B cell (primary cell): ENCODE results near the gene EXD3. TPM values are rescaled to one million over a fixed set of nuclear protein-coding genes. Genes with fewer than 3 reads are reported as not detected.

Experiments
- ATAC-seq: fragments of 200-7000 bp; cut with Tn5 transposase; one replicate; pipeline ENCODE4 v1.10.0; 2021; ENCODE audit warnings: low read depth, mild to moderate bottlenecking, moderate number of reproducible peaks, moderate library complexity
- CTCF ChIA-PET: fragments of 350-600 bp; sonication (Branson Sonifier 250); formaldehyde crosslinking; loops from one replicate; lab custom pipeline; 2021; ENCODE audit warnings: antibody characterized with exemption, inconsistent platforms; lab: Charles Lee
- POLR2A ChIA-PET: fragments of 350-600 bp; sonication (Branson Sonifier 250); formaldehyde crosslinking; loops from one replicate; lab custom pipeline; 2021; ENCODE audit warnings: antibody characterized with exemption; lab: Charles Lee
- DNase-seq: peaks from one replicate; pipeline ENCODE4 v3.0.0; 2013
- H2AFZ ChIP-seq: 2 replicates; pipeline ENCODE4 v1.6.1; 2012; ENCODE audit warnings: mild to moderate bottlenecking, low read depth, low read length; ENCODE audit not compliant: insufficient read depth, poor library complexity, severe bottlenecking
- H3K27ac ChIP-seq, 2 donors: 1 replicate in 1 of 2; 2 replicates in 1 of 2; pipeline ENCODE4 v1.5.1; 2012 to 2013; ENCODE audit warnings: low read length in 2 of 2, mild to moderate bottlenecking in 2 of 2, moderate library complexity in 1 of 2
- H3K27me3 ChIP-seq, 4 experiments: fragments of 200-600 bp in 1 of 4; sonication (generic) in 1 of 4; replicated peaks in 1 of 4; 1 replicate in 2 of 4; 2 replicates in 2 of 4; pipeline versions ENCODE4 v1.6.1 to v1.7.0; 2013 to 2016; ENCODE audit warnings: low read length in 3 of 4, mild to moderate bottlenecking in 2 of 4, mixed read lengths in 1 of 4, moderate library complexity in 1 of 4; ENCODE audit not compliant: insufficient read depth in 4 of 4, control insufficient read depth in 3 of 4; ENCODE audit errors: control extremely low read depth in 1 of 4
- H3K36me3 ChIP-seq, 2 experiments: replicated peaks in 1 of 2; 1 replicate in 1 of 2; 2 replicates in 1 of 2; pipeline versions ENCODE4 v1.6.1 to v1.7.1; 2013; ENCODE audit warnings: low read length in 1 of 2; ENCODE audit not compliant: insufficient read depth in 2 of 2, control insufficient read depth in 1 of 2; ENCODE audit errors: control extremely low read depth in 1 of 2, extremely low read depth in 1 of 2
- H3K4me1 ChIP-seq, 2 donors: fragments of 200-600 bp in 1 of 2; sonication (generic) in 1 of 2; 1 replicate in 1 of 2; 2 replicates in 1 of 2; pipeline versions ENCODE4 v1.5.1 to v1.6.1; 2013 to 2017; ENCODE audit warnings: low read length in 2 of 2; ENCODE audit not compliant: control insufficient read depth in 2 of 2, insufficient read depth in 2 of 2
- H3K4me2 ChIP-seq: replicated peaks from 2 replicates; pipeline ENCODE3; 2012; ENCODE audit warnings: mild to moderate bottlenecking, low read depth, low read length; ENCODE audit not compliant: poor library complexity, severe bottlenecking
- H3K4me3 ChIP-seq, 5 experiments: fragments of 200-600 bp in 1 of 5; sonication (generic) in 1 of 5; 1 replicate in 3 of 5; 2 replicates in 2 of 5; pipeline versions ENCODE4 v1.5.1 to v1.7.0; 2011 to 2016; ENCODE audit warnings: low read length in 4 of 5, mild to moderate bottlenecking in 4 of 5, low read depth in 2 of 5, control low read depth in 1 of 5, moderate library complexity in 1 of 5; ENCODE audit not compliant: insufficient read depth in 1 of 5; ENCODE audit errors: control extremely low read depth in 1 of 5, extremely low read depth in 1 of 5
- H3K79me2 ChIP-seq: fragments of 200-600 bp; sonication (generic); one replicate; pipeline ENCODE4 v1.6.0; 2016; ENCODE audit warnings: low read length; ENCODE audit not compliant: control insufficient read depth, insufficient read depth
- H3K9ac ChIP-seq: fragments of 200-600 bp; sonication (generic); 2 replicates; pipeline ENCODE4 v1.6.1; 2017; ENCODE audit warnings: mild to moderate bottlenecking, low read length, moderate library complexity
- H3K9me3 ChIP-seq, 3 donors: one replicate each; pipeline versions ENCODE4 v1.6.1 to v1.7.1; 2013; ENCODE audit warnings: low read length in 2 of 3; ENCODE audit not compliant: control insufficient read depth in 2 of 3, insufficient read depth in 1 of 3; ENCODE audit errors: control extremely low read depth in 1 of 3
- H4K20me1 ChIP-seq: 2 replicates; pipeline ENCODE4 v1.6.0; 2012; ENCODE audit warnings: mild to moderate bottlenecking, low read length; ENCODE audit not compliant: insufficient read depth, control insufficient read depth, poor library complexity, severe bottlenecking
- H3K27ac Mint-ChIP-seq: one replicate; pipeline ENCODE4 v1.8.0; 2021; ENCODE audit warnings: mixed read lengths
- H3K27me3 Mint-ChIP-seq: one replicate; pipeline ENCODE4 v1.8.0; 2021; ENCODE audit warnings: mixed read lengths
- H3K4me1 Mint-ChIP-seq: one replicate; pipeline ENCODE4 v1.8.0; 2021; ENCODE audit warnings: mixed read lengths
- H3K4me3 Mint-ChIP-seq: one replicate; pipeline ENCODE4 v1.8.0; 2021; ENCODE audit warnings: mixed read lengths
- H3K9me3 Mint-ChIP-seq: one replicate; pipeline ENCODE4 v1.8.0; 2022; ENCODE audit warnings: mixed read lengths; ENCODE audit not compliant: insufficient read depth
- CTCF ChIP-seq: fragments of 200-600 bp; IDR thresholded peaks from one replicate; pipeline ENCODE4 v1.8.0; 2022; ENCODE audit warnings: antibody characterized with exemption, mild to moderate bottlenecking
- EZH2 ChIP-seq: IDR thresholded peaks from 2 replicates; pipeline ENCODE4 v1.6.1; 2012; ENCODE audit warnings: borderline replicate concordance, low read depth, mild to moderate bottlenecking, moderate library complexity, low read length; ENCODE audit not compliant: insufficient read depth, poor library complexity, severe bottlenecking
- WGBS: methylation state at CpG from one replicate; pipeline ENCODE4 v1.1.5; 2013; ENCODE audit warnings: missing lambda C conversion rate; ENCODE audit not compliant: insufficient coverage; 5-methylcytosine and 5-hydroxymethylcytosine counted together
- intact Hi-C: fragments of 100-400 bp; cut with micrococcal nuclease; formaldehyde crosslinking; loops from one replicate; pipeline ENCODE4 v1.10.0; 2022
- polyA plus RNA-seq: library from polyadenylated mRNA; depleted of rRNA; stranded (reverse); fragments of >200 nt; gene quantifications from 2 replicates; pipeline ENCODE4 v1.2.3, GENCODE V29; 2012
- total RNA-seq, 2 donors: library from RNA; stranded (reverse); fragments of 120-200 nt in 1 of 2; gene quantifications; 1 replicate in 1 of 2; 2 replicates in 1 of 2; pipeline versions ENCODE4 v1.2.3 to v1.2.4, GENCODE V29; 2013 to 2022

Gene EXD3
- total and polyA plus RNA-seq, 2 donors (not counting 1 experiment from before 2014, with no cell fraction given), result 22.5 to 23.7 TPM

- no peaks in the 10 kb centered on the region for H3K9me3 Mint-ChIP-seq
- no peak for DNase-seq
- H2AFZ ChIP-seq, result no peak overlapping the region
- H3K4me2 ChIP-seq, result no peak overlapping the region
- CTCF ChIA-PET, result interaction anchor here (1.4 kb wide), 1 partner anchor 14 kb away, joined by 3 read pairs; no protein-coding TSS in a partner anchor
- POLR2A ChIA-PET, result interaction anchor here (0.6 kb wide), 2 partner anchors 14 to 274 kb away, joined by 3 to 6 read pairs; no protein-coding TSS in a partner anchor
- no peak overlapping the region for H3K4me3 ChIP-seq
- WGBS, result 86% methylated on average over 23 of the region's 27 CpGs
- no peak for ATAC-seq
- TF ChIP-seq CTCF, result no peak
- no peak for TF ChIP-seq EZH2
- no peaks in the 10 kb centered on the region for H4K20me1 ChIP-seq
- intact Hi-C loops, result no loop called here
- H3K9me3 ChIP-seq, result peaks cover 0 to 13% (median 0%) of the 10 kb centered on the region in 3 donors
- H3K9ac ChIP-seq, result no peak overlapping the region
- H3K27me3 ChIP-seq, result peaks cover 0 to 28% (median 8%) of the 10 kb centered on the region in 4 experiments
- H3K4me3 Mint-ChIP-seq, result no peak overlapping the region
- H3K4me1 Mint-ChIP-seq, result peaks cover 14% of the 10 kb centered on the region
- no peak overlapping the region for H3K27ac ChIP-seq
- no peaks in the 10 kb centered on the region for H3K27me3 Mint-ChIP-seq
- no peaks in the 10 kb centered on the region for H3K36me3 ChIP-seq
- no peaks in the 10 kb centered on the region for H3K79me2 ChIP-seq
- peaks cover 28 to 33% of the 10 kb centered on the region in 2 donors for H3K4me1 ChIP-seq
- H3K27ac Mint-ChIP-seq, result no peak overlapping the region
Observed at GRCh38 chr9:137427454-137428310, 4.7 kb upstream of the EXD3 start.
